HUDEP-2 (cell line): ENCODE results near the gene GLIS1.

ENCODE experiments used
- DNase-seq, 76 experiments: peaks; one replicate each; lab custom pipeline; 2025; ENCODE audit not compliant: unreplicated experiment in 76 of 76; lab: John Stamatoyannopoulos, UW

Gene GLIS1

DNA sequence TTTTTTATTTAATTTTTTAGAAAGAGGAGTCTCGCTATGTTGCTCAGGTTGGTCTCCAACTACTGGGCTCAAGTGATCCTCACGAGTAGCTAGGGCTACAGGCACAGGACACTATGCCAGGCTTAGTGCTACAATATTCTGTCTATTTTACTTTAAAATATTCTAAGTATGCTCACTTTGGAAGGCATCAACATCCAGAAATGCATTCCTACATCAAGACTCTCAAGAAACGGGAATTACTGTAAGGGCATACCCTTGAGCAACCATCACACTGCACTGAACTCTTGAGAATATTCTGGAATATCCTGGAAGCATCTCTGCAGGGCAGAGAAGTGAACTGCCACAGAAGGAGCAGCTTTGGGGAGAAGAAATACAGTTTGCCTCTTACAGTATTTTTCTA, 280.3 kb downstream of the GLIS1 start:
- DNase-seq: no peak
